Lung (tissue), 12 donors: ENCODE results near the gene ATF2. TPM values are rescaled to one million over a fixed set of nuclear protein-coding genes. Genes with fewer than 3 reads are reported as not detected.

Experiments
- ATAC-seq: fragments of 200-7000 bp; cut with Tn5 transposase; one replicate; pipeline ENCODE4 v1.9.1; 2020; ENCODE audit warnings: moderate number of reproducible peaks; ENCODE audit not compliant: insufficient read depth, low FRiP score
- DNase-seq, 3 donors: peaks; one replicate each; pipeline ENCODE4 v3.0.0-alpha.2; 2013 to 2017
- H3K27ac ChIP-seq, 2 donors: one replicate each; pipeline ENCODE4 v1.5.1; 2013; ENCODE audit warnings: mild to moderate bottlenecking in 2 of 2, moderate library complexity in 2 of 2, control low read depth in 1 of 2, inconsistent platforms in 1 of 2, low read depth in 1 of 2, low read length in 1 of 2
- H3K27me3 ChIP-seq, 3 donors: one replicate each; pipeline ENCODE4 v1.5.1; 2013; ENCODE audit warnings: low read length in 2 of 3; ENCODE audit not compliant: control insufficient read depth in 3 of 3, insufficient read depth in 3 of 3
- H3K36me3 ChIP-seq, 4 donors: one replicate each; pipeline ENCODE4 v1.5.1; 2013; ENCODE audit warnings: low read length in 4 of 4, mild to moderate bottlenecking in 1 of 4, moderate library complexity in 1 of 4; ENCODE audit not compliant: control insufficient read depth in 4 of 4, insufficient read depth in 4 of 4
- H3K4me1 ChIP-seq, 5 donors: one replicate each; pipeline ENCODE4 v1.5.1; 2013; ENCODE audit warnings: low read length in 5 of 5, mild to moderate bottlenecking in 2 of 5, moderate library complexity in 1 of 5; ENCODE audit not compliant: control insufficient read depth in 5 of 5, insufficient read depth in 5 of 5
- H3K4me3 ChIP-seq: one replicate; pipeline ENCODE4 v1.5.1; 2013; ENCODE audit warnings: mild to moderate bottlenecking, control low read depth, moderate library complexity
- H3K9ac ChIP-seq, 2 donors: one replicate each; pipeline ENCODE4 v1.5.1; 2013; ENCODE audit warnings: low read length in 2 of 2, control low read depth in 1 of 2; ENCODE audit not compliant: insufficient read depth in 1 of 2
- H3K9me3 ChIP-seq, 4 donors: one replicate each; pipeline ENCODE4 v1.5.1; 2013; ENCODE audit warnings: low read length in 3 of 4, mild to moderate bottlenecking in 1 of 4, moderate library complexity in 1 of 4; ENCODE audit not compliant: control insufficient read depth in 4 of 4, insufficient read depth in 3 of 4
- whole genome bisulfite sequencing, 2 donors: extraction: QIAGEN DNeasy Blood & Tissue Kit; methylation state at CpG; one replicate each; pipeline ENCODE4 v1.1.7; 2013; 5-methylcytosine and 5-hydroxymethylcytosine counted together
- polyA plus RNA-seq, 2 donors: library from polyadenylated mRNA; stranded (reverse); fragments of 200-250 nt; gene quantifications; one replicate each; pipeline ENCODE4 v1.2.1, GENCODE V29; 2013
- total RNA-seq, 2 donors: library from RNA; depleted of rRNA in 1 of 2; stranded (reverse); fragments of >200 nt in 1 of 2; gene quantifications; one replicate each; pipeline ENCODE4 v1.2.1, GENCODE V29; 2014 to 2021
- TF ChIP-seq, protein P1 (sequence below): IDR thresholded peaks from 2 replicates; pipeline ENCODE4 v1.5.1; 2012; ENCODE audit warnings: mild to moderate bottlenecking; ENCODE audit errors: control extremely low read depth, extremely low read depth
- donor health status: control.
- donor health status: control.
- donor health status: Bipolar disorder and iron deficiency.
- donor health status: healthy.
- donor health status: DM: yes; HTN: yes; CAD: no.

Gene ATF2
- total and polyA plus RNA-seq, 4 donors = 16.3 to 92.7 (median 30.2) TPM

DNA sequence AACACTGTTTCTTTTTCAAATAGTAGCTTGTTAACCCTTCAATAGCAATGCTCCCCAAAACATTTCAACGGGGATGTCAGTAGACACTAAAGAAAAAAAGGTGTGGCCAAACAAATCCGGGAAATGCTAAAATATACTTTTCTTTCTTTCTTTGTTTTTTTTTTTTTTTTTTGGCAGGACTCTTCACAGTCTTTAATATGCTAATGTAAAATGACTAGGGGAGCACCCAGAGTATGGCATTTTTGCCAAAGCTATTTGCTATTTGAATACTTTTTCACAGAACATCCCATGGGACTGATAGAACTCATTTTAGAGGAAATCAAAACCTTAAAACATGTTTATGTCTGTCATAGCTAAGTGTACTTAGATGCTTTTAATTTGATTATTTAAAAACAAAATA, 32.1 kb downstream of the ATF2 start:
- peaks cover 0 to 6% (median 0%) of the 10 kb centered on the region in 5 donors for H3K4me1 ChIP-seq
- no peaks in the 10 kb centered on the region for H3K27me3 ChIP-seq
- H3K27ac ChIP-seq = no peak overlapping the region
- H3K9me3 ChIP-seq = no peaks in the 10 kb centered on the region
- peaks cover 0 to 2% (median 0%) of the 10 kb centered on the region in 4 donors for H3K36me3 ChIP-seq
- H3K9ac ChIP-seq = no peak overlapping the region
- no peak for ATAC-seq
- TF ChIP-seq, protein P1, sequence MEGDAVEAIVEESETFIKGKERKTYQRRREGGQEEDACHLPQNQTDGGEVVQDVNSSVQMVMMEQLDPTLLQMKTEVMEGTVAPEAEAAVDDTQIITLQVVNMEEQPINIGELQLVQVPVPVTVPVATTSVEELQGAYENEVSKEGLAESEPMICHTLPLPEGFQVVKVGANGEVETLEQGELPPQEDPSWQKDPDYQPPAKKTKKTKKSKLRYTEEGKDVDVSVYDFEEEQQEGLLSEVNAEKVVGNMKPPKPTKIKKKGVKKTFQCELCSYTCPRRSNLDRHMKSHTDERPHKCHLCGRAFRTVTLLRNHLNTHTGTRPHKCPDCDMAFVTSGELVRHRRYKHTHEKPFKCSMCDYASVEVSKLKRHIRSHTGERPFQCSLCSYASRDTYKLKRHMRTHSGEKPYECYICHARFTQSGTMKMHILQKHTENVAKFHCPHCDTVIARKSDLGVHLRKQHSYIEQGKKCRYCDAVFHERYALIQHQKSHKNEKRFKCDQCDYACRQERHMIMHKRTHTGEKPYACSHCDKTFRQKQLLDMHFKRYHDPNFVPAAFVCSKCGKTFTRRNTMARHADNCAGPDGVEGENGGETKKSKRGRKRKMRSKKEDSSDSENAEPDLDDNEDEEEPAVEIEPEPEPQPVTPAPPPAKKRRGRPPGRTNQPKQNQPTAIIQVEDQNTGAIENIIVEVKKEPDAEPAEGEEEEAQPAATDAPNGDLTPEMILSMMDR = no peak
- WGBS, 2 donors = 81 to 91% methylated on average over 2 of the region's 2 CpGs
- H3K4me3 ChIP-seq = no peak overlapping the region
- no peak for DNase-seq

DNA sequence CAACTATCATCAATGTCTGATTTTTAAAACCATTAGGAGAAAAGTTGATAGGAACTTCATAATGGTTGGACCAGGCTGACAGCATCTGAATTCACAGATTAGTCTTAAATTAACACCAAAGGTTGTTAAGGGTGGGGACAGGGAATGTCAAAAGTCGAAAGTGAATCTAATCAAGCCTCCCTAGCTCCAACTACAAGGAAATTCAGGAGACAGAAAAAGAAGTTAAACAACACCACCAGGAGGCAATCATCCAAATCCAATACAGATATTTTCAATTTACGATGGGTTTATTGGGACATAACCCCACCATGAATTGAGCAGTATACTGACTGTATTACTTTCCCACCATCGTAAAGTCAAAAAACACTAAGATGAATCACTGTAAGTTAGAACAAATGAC, 32.8 kb downstream of the ATF2 start:
- no peak overlapping the region for H3K4me3 ChIP-seq
- no peak overlapping the region for H3K27ac ChIP-seq
- no peak for DNase-seq
- H3K9ac ChIP-seq = no peak overlapping the region
- 94 to 96% methylated on average over 3 of the region's 3 CpGs for WGBS, 2 donors
- H3K27me3 ChIP-seq = no peaks in the 10 kb centered on the region
- no peaks in the 10 kb centered on the region for H3K9me3 ChIP-seq
- peaks cover 0 to 2% (median 0%) of the 10 kb centered on the region in 4 donors for H3K36me3 ChIP-seq
- ATAC-seq = no peak
- TF ChIP-seq, protein P1 = no peak
- H3K4me1 ChIP-seq = peaks cover 0 to 6% (median 0%) of the 10 kb centered on the region in 5 donors

DNA sequence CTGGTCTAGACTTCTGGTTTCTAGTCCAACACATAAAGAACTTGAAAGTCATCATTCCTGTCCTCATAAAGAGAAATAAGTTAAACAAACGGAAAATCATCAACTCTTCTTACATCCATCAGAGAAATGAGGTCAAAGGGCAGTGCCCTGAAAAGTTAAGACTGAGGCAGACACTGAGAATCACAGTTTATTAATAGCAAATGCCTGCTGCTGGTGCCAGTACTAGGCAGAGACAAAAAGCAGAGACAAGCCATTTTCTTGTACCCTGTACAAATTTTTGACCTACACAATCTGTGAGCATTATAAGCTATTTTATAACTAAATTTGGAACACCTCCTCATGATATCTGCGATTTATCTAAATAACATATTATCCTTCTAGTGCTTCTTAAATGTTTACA, 36.8 kb downstream of the ATF2 start:
- Histone ChIP-seq H3K9ac (no peak overlapping the region), H3K36me3 (peaks cover 0 to 12% (median 5%) of the 10 kb centered on the region in 4 donors), H3K9me3 (no peaks in the 10 kb centered on the region), H3K27me3 (no peaks in the 10 kb centered on the region), H3K4me1 (peaks cover 0 to 2% (median 0%) of the 10 kb centered on the region in 5 donors), H3K27ac (no peak overlapping the region), H3K4me3 (no peak overlapping the region)
- DNase-seq = no peak
- TF ChIP-seq, protein P1 = no peak
- WGBS, 2 donors = 75 to 80% methylated on average over 2 of the region's 2 CpGs
- ATAC-seq = no peak

GRCh38 chr2:175126661-175127060, 41.3 kb downstream of the ATF2 start:
- 92 to 98% methylated on average over 1 of the region's 1 CpG for WGBS, 2 donors

More at GRCh38 chr2:175126661-175127060, 41.3 kb downstream of the ATF2 start:
- no peak for DNase-seq
- Histone ChIP-seq H3K4me1 (peaks cover 0 to 3% (median 0%) of the 10 kb centered on the region in 5 donors), H3K27ac (no peak overlapping the region), H3K27me3 (no peaks in the 10 kb centered on the region), H3K9me3 (no peaks in the 10 kb centered on the region), H3K36me3 (peaks cover 0 to 16% (median 7%) of the 10 kb centered on the region in 4 donors), H3K4me3 (no peak overlapping the region), H3K9ac (no peak overlapping the region)
- TF ChIP-seq, protein P1 = no peak
- no peak for ATAC-seq
